GM18909 (cell line): Measurements from ENCODE around the gene SMIM14.
A peak's percentile ranks its signal among the peaks of the same experiment; 100 is the strongest.
"Not testable (repeated sequence)": the region's sequence is repeated elsewhere in the genome, so short reads cannot be mapped to it uniquely, and the experiment has no call there.

Source experiments
- ATAC-seq: cut with Tn5 transposase; IDR thresholded peaks from one replicate; pipeline ENCODE4 v1.9.1; 2021; ENCODE audit warnings: mild to moderate bottlenecking; ENCODE audit not compliant: unreplicated experiment, poor library complexity

SMIM14 gene

DNA sequence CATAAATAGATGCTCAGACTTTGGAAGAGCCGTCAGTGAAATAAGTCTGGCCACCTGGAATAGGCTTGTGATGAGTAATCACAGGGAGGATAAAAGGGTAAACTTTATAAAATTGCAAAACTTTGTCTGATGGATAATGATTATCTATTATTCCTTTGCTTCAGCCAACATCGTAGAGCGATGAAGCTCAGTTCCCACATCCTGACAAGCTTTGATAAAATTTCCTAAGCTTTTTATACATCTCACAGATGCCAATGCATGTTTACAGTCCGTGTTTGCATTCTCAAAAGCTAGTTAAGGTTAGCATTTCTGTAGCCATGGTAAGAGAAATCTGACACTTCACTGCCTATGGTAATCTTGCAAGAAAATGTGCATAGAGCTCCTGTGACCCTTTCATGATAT lies 96.1 kb downstream of the SMIM14 start:
- ATAC-seq: no peak

GRCh38 chr4:39541987-39542610 lies 96.6 kb downstream of the SMIM14 start:
- ATAC-seq: no peak

DNA sequence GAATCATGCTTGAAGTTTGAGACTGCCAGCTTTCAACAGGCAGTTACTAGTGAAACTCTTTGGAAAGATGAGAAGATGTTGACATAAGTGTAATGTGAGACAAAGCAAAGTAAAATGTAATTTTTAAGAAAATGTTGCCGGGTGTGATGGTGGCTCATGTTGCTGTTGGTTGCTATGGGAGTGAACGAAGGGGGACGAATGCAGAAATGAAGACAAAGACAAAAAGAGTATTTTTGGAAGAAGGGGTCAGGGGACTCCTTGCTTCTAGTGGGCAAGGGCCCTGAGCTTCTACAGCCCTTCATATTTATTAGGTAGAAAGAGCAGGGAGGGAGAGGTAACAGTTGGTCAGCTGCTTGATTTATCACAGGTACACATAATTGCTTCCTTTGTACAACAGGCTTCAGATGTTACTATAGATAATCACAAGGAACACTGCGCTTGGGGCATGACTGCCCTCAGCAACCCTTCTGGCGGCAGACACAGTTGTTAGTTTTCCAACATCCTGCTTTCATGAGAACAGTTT lies 99.5 kb downstream of the SMIM14 start:
- ATAC-seq: no peak

- no peak for ATAC-seq
Measured at GRCh38 chr4:39533541-39533940, 105.1 kb downstream of the SMIM14 start.

- ATAC-seq: not testable (repeated sequence)
Measured at GRCh38 chr4:39532237-39532636, 106.4 kb downstream of the SMIM14 start.

DNA sequence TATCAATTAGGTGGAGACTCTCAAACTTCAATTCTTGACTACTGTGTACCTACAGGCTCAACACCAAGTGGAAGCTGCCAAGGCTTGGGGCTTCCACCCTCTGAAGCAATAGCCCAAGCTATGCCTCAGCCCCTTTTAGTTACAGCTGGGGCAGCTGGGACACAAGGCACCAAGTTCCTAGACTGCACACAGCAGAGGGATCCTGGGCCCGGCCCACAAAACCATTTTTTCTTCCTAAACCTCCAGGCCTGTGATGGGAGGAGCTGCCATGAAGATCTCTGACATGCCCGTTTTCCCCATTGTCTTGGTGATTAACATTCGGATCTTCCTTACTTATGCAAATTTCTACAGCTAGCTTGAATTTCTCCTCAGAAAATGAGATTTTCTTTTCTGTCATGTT lies 108.0 kb downstream of the SMIM14 start:
- ATAC-seq: no peak

GRCh38 chr4:39529534-39529933 lies 109.1 kb downstream of the SMIM14 start:
- ATAC-seq: no peak

DNA sequence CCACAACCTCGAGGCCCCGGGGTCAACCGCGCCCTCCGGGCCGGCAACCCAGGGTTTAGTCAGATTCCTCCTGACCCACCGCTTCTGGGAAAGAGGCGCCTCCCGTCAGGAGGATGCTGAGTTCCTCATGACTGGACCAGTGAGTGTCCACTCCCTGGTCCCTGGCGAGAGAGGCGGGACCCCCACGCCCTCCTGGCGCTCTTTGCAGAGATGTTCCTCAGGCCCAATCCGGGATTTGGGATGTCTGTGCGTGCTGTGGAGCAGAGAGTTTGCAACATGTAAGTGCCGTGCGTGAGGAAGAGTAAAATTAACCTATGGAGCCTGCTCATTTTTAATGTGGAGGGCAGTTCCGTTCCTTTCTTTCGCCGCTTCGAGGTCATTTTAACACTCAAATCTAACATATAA lies 110.6 kb downstream of the SMIM14 start:
- ATAC-seq: no peak

GRCh38 chr4:39527296-39528060 lies 111.2 kb downstream of the SMIM14 start, which contains the start of gene UGDH:
UGDH (minus strand) TSS chr4:39527439; CDS start chr4:39521512, 5,927 bp downstream.
- peak; percentile 97 for ATAC-seq

GRCh38 chr4:39526765-39527295 lies 111.8 kb downstream of the SMIM14 start:
- ATAC-seq: no peak

- ATAC-seq: no peak
Measured at GRCh38 chr4:39525822-39526690, 112.6 kb downstream of the SMIM14 start.

GRCh38 chr4:39524161-39524957 lies 114.3 kb downstream of the SMIM14 start:
- no peak for ATAC-seq

GRCh38 chr4:39522068-39522467 lies 116.6 kb downstream of the SMIM14 start:
- no peak for ATAC-seq

DNA sequence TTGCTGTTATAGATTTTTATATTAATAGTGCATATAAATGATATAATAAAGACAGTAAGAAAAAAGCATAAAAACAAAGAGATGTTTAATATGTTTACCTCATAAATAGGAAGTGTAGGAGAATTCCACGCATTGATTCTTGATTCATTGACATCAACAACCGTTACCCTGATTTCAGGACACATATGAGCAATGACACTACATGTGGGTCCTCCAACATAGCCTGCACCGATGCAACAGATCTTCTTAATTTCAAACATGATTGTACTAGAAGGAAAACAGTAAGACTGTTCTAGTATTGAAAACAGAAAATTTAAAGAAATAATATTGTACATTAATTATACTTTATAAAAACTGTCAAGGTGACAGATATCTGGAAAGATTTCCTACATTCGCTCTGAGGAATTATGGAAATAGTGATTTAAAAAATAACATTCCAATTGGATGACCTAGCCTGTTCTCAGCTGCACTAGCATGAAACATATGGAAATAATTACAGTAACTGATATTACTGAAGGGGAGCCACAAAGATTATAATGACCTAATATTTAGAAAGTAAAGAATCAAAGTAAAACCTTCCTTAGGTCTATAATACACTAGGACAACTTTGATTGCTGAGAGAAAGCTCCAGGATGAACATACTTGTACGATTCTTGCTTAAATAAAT lies 117.3 kb downstream of the SMIM14 start:
- ATAC-seq: no peak

GRCh38 chr4:39518484-39518883 lies 120.2 kb downstream of the SMIM14 start:
- no peak for ATAC-seq

- ATAC-seq: no peak
Measured at GRCh38 chr4:39516407-39516966, 122.2 kb downstream of the SMIM14 start.

DNA sequence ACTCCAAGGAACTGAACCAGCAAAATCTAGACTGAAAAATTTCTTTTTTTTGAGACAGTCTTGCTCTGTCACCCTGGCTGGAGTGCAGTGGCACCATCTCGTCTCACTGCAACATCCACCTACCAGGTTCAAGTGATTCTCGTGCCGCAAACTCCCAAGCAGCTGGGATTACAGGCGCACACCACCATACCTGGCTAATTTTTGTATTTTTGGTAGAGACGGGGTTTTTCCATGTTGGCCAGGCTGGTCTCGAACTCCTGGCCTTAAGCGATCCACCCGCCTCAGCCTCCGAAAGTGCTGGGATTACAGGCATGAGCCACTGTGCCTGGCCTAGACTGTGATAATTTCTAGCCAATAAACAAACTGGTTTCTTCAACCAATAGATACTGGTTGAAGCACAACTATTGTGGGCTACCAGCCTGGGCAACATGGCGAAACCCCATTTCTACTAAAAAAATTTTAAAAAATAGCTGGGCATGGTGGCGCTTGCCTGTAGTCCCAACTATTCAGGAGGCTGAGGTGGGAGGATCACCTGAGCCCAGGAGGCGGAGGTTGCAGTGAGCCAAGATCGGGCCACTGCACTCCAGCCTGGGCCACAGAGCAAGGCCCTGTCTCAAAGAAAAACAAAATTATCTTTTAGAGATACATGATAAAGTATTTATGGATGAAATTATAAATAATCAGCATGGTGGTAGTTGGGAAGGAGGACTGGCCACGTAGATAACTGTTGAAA lies 122.8 kb downstream of the SMIM14 start:
- ATAC-seq: not testable (repeated sequence)

DNA sequence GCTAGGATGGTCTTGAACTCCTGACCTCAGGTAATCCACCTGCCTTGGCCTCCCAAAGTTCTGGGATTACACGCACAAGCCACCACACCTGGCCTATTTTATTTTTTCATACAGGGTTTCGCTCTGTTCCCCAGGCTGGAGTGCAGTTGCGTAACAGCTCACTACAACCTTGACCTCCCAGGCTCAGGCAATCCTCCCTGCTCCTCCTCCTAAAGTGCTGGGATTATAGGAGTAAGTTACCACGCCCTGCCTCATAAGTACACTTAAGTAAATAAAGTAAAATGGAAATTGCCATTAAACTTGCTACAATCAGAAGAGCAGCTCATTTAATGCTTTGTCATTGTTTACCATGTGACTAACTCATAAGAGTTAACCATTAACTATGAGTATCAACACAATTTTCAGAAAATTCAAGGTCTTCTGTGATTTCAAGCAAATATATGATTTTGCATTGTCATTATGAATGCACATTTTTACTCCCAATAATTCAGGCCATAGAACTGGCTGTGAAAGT lies 123.7 kb downstream of the SMIM14 start:
- no peak for ATAC-seq
